ENCODE results near the gene PCYT1A. TPM values are rescaled to one million over a fixed set of nuclear protein-coding genes. Genes with fewer than 3 reads are reported as not detected.
"Not testable (repeated sequence)": the region's sequence is repeated elsewhere in the genome, so short reads cannot be mapped to it uniquely, and the experiment has no call there.

Gene PCYT1A
- total RNA-seq, 2 donors from 2014 or later = 64.7 to 102 TPM

DNA sequence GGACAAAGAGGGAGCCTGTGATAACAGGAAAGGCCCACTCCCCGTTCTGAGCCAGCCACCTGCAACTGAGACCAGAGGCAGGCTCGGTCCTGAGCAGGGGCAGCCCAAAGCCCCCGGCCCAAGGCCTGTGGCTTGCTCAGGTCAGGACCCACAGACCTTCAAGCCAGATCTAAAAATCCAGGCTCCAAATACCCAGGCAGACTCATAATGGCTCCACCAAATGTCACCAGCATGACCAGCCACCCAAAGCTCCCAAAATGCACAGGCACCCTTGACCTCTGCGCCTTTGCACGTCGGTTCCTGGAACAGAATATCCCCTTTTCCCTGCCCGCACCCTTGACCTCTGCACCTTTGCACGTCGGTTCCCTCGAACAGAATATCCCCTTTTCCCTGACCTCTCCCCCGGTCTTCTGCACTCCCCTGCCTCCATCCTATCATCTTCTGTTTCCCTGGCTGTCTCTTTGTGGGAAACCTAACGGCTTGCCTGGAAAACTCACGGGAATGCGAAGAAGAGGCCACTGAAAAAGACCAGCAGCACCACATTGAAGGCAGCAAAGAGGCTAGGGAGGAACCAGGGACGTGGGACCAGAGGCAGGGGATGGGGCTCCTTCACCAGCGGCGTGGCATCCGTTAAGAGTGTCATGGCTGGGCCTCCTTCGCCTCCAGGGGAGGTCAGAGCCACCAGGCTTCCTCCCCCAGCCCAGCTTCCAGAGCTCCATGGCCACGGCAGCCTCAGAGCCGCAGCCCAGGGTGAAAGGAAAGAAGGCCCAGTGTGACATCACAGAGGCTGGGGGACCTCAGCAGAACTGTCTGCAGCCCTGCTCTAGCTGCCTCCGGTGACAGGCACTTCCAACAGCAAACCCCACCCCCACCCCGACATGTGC is 76.6 kb downstream of the PCYT1A start, which contains the start of gene ZDHHC19:
Gene ZDHHC19, minus strand, starts transcription at position 728 of the 884 bp plus-strand sequence. Its CDS starts 85 bp downstream, at position 643.
- no peaks in the 10 kb centered on the region for H3K4me1 ChIP-seq (ENCODE audit: control insufficient read depth in 1 of 2, low read depth in 2 of 2)
- no peak within 1 kb of the TSS for H3K27ac ChIP-seq
- no peak within 1 kb of the TSS for H3K4me3 ChIP-seq
- no peak for DNase-seq (ENCODE audit: low spot score)
- no peak for ATAC-seq (ENCODE audit: insufficient number of reproducible peaks, low FRiP score, low read depth)
- no peaks in the 10 kb centered on the region for H3K9me3 ChIP-seq
- H3K27me3 ChIP-seq (replicated peaks; ENCODE audit: insufficient read depth) = peaks cover 4% of the 10 kb centered on the region
- TF ChIP-seq, protein P1, sequence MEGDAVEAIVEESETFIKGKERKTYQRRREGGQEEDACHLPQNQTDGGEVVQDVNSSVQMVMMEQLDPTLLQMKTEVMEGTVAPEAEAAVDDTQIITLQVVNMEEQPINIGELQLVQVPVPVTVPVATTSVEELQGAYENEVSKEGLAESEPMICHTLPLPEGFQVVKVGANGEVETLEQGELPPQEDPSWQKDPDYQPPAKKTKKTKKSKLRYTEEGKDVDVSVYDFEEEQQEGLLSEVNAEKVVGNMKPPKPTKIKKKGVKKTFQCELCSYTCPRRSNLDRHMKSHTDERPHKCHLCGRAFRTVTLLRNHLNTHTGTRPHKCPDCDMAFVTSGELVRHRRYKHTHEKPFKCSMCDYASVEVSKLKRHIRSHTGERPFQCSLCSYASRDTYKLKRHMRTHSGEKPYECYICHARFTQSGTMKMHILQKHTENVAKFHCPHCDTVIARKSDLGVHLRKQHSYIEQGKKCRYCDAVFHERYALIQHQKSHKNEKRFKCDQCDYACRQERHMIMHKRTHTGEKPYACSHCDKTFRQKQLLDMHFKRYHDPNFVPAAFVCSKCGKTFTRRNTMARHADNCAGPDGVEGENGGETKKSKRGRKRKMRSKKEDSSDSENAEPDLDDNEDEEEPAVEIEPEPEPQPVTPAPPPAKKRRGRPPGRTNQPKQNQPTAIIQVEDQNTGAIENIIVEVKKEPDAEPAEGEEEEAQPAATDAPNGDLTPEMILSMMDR (IDR thresholded peaks at IDR 0.05) = no peak
- no peaks in the 10 kb centered on the region for H3K36me3 ChIP-seq

DNA sequence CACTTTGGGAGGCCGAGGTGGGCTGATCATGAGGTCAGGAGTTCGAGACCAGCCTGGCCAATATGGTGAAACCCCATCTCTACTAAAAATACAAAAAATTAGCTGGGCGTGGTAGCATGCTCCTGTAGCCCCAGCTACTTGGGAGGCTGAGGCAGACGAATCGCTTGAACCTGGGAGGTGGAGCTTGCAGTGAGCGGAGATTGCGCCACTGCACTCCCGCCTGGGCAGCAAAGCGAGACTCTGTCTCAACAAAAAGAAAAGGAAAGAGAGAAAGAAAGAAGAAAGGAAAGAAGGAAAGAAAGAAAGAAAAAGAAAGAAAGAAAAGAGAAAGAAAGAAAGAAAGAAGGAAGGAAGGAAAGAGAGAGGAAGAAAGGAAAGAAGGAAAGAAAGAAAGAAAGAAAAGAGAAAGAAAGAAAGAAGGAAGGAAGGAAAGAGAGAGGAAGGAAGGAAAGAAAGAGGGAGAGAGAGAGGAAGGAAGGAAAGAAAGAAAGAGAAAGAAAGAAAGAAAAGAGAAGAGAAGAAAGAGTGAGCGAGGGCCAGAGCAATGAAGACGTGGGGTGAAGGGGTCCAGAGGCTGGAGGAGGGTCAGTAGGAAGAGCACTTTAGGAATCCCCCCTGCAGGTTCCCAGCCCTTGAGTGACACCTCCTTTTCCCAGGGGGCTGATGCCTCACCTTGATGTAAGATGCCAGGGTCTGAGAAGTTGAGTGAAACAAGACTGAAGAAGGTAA is 77.4 kb downstream of the PCYT1A start:
- not testable (repeated sequence) for H3K27me3 ChIP-seq (replicated peaks; ENCODE audit: insufficient read depth); H3K4me3 ChIP-seq; H3K36me3 ChIP-seq; H3K4me1 ChIP-seq (ENCODE audit: control insufficient read depth in 1 of 2, low read depth in 2 of 2); ATAC-seq (ENCODE audit: insufficient number of reproducible peaks, low FRiP score, low read depth); DNase-seq (ENCODE audit: low spot score); H3K27ac ChIP-seq; H3K9me3 ChIP-seq

DNA sequence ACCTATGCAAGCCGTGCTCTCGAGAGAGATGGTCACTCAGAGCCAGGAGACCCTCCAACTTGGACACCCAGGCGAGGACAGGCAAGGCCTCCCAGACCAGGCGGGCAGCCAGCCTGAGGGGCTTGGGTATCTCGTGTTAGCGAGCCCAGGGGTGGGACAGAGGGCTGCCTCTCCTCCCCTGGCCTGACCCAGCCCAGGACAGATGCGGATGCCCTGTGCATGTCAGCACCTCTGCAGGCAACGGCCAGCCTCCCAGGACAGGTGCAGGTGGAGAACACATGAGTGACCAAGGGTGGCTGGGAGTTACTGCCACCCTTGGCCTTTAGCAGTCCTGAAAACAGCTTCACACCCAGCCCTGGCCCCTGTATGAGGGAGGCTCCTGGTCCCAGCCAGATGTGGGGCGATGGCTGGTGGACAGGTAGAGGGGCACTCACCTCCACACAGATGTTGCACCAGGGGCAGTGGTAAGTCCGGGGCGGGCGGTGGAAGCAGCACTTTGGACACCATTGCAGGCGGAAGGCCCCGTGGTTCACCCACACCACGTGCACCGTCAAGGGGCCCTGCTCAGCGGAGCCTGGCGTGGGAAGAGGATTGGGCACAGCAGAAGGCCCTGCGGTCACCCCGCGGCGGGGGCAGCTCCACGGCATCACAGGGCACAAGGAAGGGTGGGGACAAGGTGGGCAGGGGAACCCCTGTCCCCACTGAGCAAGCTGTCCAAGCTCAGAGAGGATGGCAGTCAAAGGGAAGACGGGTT is 78.4 kb downstream of the PCYT1A start:
- no peak for ATAC-seq (ENCODE audit: insufficient number of reproducible peaks, low FRiP score, low read depth)

DNA sequence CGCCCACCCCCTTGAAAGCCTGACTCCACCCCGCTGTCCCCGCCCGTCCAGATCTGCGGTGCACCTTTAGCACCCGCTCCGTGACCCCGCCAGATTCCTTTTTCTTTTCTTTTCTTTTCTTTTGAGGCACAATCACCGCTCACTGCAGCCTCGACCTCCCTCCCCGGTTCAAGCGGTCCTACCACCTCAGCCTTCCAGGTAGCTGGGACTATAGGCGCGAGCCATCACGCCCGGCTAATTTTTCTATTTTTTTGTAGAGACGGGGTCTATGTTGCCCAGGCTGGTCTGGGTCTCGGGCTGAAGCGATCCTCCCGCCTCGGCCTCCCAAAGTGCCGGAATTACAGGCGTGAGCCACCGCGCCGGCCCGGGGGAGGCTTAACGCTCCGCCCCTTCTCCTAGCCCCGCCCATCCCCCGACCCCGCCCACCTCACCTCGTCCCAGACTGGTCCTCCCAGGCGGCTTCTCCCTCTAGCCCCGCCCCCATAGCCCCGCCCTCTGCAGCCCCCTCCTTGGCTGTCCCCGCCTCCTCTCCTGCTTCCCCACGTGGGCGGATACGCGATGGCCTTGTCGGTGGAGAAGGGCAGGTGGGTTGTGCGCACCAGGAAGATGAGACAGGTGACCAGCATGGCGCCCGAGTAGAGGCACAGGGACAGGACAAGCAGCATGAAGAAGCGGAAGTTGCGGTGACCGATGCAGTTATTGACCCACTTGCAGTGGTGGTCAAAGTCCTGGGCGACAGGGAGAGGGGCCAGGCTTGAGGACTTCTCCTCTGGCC is 79.5 kb downstream of the PCYT1A start:
- ATAC-seq (ENCODE audit: insufficient number of reproducible peaks, low FRiP score, low read depth) (no peak), DNase-seq (ENCODE audit: low spot score) (no peak)
- TF ChIP-seq, protein P1 (IDR thresholded peaks at IDR 0.05) = no peak
- Histone ChIP-seq H3K27ac (no peak overlapping the region), H3K4me3 (peak overlapping the region; percentile 63), H3K4me1 (ENCODE audit: control insufficient read depth in 1 of 2, low read depth in 2 of 2) (no peaks in the 10 kb centered on the region), H3K36me3 (no peaks in the 10 kb centered on the region), H3K27me3 (replicated peaks; ENCODE audit: insufficient read depth) (peaks cover 4% of the 10 kb centered on the region), H3K9me3 (no peaks in the 10 kb centered on the region)

More for the DNA sequence above, 78.4 kb downstream of the PCYT1A start:
- no peaks in the 10 kb centered on the region for H3K36me3 ChIP-seq
- TF ChIP-seq, protein P1 (IDR thresholded peaks at IDR 0.05) = no peak
- DNase-seq (ENCODE audit: low spot score) = no peak
- H3K27me3 ChIP-seq (replicated peaks; ENCODE audit: insufficient read depth) = peaks cover 4% of the 10 kb centered on the region
- H3K9me3 ChIP-seq = no peaks in the 10 kb centered on the region
- H3K27ac ChIP-seq = no peak overlapping the region
- H3K4me3 ChIP-seq = no peak overlapping the region
- H3K4me1 ChIP-seq (ENCODE audit: control insufficient read depth in 1 of 2, low read depth in 2 of 2) = no peaks in the 10 kb centered on the region

DNA sequence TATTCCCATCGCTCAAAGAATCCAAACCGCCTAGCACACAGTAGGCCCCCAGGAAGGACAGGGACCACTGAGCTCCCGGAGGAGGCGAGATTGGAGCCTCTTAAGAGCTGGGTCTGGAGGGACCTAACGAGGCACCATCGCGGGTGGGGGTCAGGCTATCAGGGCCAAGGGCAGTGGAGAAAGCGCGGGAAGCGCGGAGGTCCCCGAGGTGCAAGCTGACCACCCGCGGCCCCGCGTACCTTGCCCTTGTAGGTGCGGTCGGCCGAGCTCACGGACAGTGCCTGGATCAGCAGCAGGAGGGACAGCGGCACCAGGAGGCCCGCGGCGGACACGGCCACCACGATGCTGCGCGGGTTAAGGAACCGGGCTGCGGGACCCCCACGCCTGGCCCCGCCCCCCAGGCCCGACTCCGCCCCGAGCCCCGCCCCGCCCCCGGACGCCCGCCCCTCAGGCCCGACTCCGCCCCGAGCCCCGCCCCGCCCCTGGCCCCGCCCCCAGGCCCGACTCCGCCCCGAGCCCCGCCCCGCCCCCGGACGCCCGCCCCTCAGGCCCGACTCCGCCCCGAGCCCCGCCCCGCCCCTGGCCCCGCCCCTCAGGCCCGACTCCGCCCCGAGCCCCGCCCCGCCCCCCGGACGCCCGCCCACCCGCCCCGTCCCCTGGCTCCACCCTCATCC is 80.2 kb downstream of the PCYT1A start:
- H3K9me3 ChIP-seq = no peaks in the 10 kb centered on the region
- H3K4me1 ChIP-seq (ENCODE audit: control insufficient read depth in 1 of 2, low read depth in 2 of 2) = no peaks in the 10 kb centered on the region
- no peak overlapping the region for H3K27ac ChIP-seq
- TF ChIP-seq, protein P1 (IDR thresholded peaks at IDR 0.05) = no peak
- no peak for ATAC-seq (ENCODE audit: insufficient number of reproducible peaks, low FRiP score, low read depth)
- no peak for DNase-seq (ENCODE audit: low spot score)
- H3K27me3 ChIP-seq (replicated peaks; ENCODE audit: insufficient read depth) = peaks cover 4% of the 10 kb centered on the region
- no peaks in the 10 kb centered on the region for H3K36me3 ChIP-seq
- peak overlapping the region; percentile 58 for H3K4me3 ChIP-seq

DNA sequence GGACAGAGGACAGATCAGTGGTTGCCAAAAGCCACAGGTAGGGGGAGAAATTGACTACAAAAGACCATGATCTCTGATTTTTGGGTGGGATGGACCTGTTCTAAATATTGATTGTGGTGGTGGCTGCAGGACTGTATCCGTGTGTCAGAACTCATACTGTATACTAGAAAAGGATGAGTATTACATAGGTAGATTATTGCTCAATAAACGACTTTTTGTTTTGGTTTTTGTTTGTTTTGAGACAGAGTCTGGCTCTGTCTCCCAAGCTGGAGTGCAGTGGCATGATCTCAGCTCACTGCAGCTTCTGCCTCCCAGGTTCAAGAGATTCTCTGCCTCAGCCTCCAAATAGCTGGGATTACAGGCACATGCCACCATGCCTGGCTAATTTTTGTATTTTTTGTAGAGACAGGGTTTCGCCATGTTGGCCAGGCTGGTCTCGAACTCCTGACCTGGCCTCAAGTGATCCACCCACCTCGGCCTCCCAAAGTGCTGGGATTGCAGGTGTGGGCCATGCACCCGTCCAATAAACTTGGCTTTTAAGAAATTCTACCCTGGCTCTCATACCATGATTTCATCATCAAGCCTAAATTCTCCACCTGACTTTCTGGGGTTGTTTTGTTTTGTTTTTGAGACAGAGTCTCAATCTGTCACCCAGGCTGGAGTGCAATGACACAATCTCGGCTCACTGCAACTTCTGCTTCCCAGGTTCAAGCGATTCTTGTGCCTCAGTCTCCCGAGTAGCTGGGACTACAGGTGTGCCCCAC is 81.9 kb downstream of the PCYT1A start:
- not testable (repeated sequence) for ATAC-seq (ENCODE audit: insufficient number of reproducible peaks, low FRiP score, low read depth); H3K9me3 ChIP-seq

More for the DNA sequence above, 81.9 kb downstream of the PCYT1A start:
- H3K4me3 ChIP-seq; H3K27ac ChIP-seq; H3K27me3 ChIP-seq (replicated peaks; ENCODE audit: insufficient read depth); DNase-seq (ENCODE audit: low spot score); H3K4me1 ChIP-seq (ENCODE audit: control insufficient read depth in 1 of 2, low read depth in 2 of 2); H3K36me3 ChIP-seq: not testable (repeated sequence)
